MG63 (cell line): ENCODE measurements around the gene DCAF11. TPM values are rescaled to one million over a fixed set of nuclear protein-coding genes. Genes with fewer than 3 reads are reported as not detected.

Source experiments
- DNase-seq: peaks from one replicate; pipeline ENCODE4 v3.0.0-alpha.2; 2020
- H3K27me3 ChIP-seq: fragments of 250-450 bp; sonication (Bioruptor Pico); 2 replicates; pipeline ENCODE4 v1.5.1; 2020; ENCODE audit warnings: mild to moderate bottlenecking, moderate library complexity
- H3K36me3 ChIP-seq: fragments of 250-450 bp; sonication (Bioruptor Pico); 2 replicates; pipeline ENCODE4 v1.5.1; 2020; ENCODE audit warnings: mild to moderate bottlenecking, moderate library complexity
- H3K4me3 ChIP-seq: fragments of 250-450 bp; sonication (Bioruptor Pico); 2 replicates; pipeline ENCODE4 v1.5.1; 2020; ENCODE audit warnings: mild to moderate bottlenecking, moderate library complexity
- H3K9me3 ChIP-seq: fragments of 250-450 bp; sonication (Bioruptor Pico); 2 replicates; pipeline ENCODE4 v1.5.1; 2020; ENCODE audit warnings: mild to moderate bottlenecking, moderate library complexity
- total RNA-seq: library from RNA; depleted of rRNA; stranded (reverse); fragments of >200 nt; shearing (Covaris generic); gene quantifications from 2 replicates; pipeline ENCODE4 v1.2.3, GENCODE V29; 2014; ENCODE audit warnings: low replicate concordance

Gene DCAF11
- total RNA-seq, 1 experiment from 2014 or later: 64.7 TPM

DNA sequence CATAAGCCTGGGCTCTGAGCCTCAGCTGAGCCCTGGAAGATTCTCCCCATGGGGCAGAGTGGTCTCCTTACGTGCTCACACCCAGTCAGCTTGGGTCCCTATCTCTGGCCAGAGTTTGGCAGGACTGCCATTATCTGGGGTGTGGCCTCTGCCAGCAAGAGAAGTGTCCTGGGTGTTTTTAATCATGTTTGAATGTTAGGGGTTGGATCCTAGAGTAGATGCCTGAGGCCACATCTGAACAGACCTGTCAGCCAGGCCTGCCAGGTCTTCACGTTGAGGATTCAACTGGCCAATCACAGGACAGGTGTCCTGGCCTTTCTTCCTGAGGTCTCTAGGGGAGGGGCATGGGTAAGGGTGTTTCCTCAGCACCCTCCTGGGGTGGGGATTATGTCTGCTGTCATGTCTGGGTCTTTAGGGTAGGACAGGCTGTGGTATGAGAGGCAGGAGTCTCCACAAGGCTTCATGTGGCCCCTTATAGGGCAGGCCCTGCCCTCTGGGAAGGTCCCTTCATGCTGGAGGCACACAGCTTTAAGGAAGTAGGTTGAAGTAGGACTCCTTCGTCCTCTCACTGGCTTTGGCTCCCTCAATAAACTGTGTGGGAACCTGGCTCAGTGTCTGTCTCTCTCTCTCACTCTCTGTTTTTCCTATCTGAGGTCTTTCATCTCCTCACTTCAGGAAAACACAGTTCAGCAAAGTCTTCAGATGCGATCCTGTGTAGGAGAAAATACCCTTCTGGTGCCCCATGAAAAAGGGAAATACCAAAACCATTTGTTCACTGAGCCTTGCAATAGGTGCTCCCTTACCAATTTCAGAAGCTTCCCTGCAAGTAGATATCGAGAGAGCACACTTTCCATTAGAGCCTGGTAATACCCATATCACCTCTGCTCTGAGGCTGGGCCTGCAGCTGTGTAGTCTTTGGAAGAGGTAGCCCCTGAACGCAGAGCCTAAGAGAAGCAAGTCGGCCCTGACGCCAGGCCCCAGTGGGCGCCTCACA is 9.1 kb downstream of the DCAF11 start:
- no peak overlapping the region for H3K4me3 ChIP-seq
- H3K36me3 ChIP-seq: no peaks in the 10 kb centered on the region
- H3K9me3 ChIP-seq: no peaks in the 10 kb centered on the region
- no peak for DNase-seq
- H3K27me3 ChIP-seq: no peaks in the 10 kb centered on the region

- no peak for DNase-seq
- H3K27me3 ChIP-seq: no peaks in the 10 kb centered on the region
- no peaks in the 10 kb centered on the region for H3K9me3 ChIP-seq
- H3K36me3 ChIP-seq: no peaks in the 10 kb centered on the region
- no peak overlapping the region for H3K4me3 ChIP-seq
Observed at GRCh38 chr14:24126939-24127338, 12.4 kb downstream of the DCAF11 start.

- no peaks in the 10 kb centered on the region for H3K36me3 ChIP-seq
- H3K9me3 ChIP-seq: no peaks in the 10 kb centered on the region
- no peak for DNase-seq
- no peaks in the 10 kb centered on the region for H3K27me3 ChIP-seq
- no peak overlapping the region for H3K4me3 ChIP-seq
Observed at GRCh38 chr14:24127673-24128072, 13.1 kb downstream of the DCAF11 start.

DNA sequence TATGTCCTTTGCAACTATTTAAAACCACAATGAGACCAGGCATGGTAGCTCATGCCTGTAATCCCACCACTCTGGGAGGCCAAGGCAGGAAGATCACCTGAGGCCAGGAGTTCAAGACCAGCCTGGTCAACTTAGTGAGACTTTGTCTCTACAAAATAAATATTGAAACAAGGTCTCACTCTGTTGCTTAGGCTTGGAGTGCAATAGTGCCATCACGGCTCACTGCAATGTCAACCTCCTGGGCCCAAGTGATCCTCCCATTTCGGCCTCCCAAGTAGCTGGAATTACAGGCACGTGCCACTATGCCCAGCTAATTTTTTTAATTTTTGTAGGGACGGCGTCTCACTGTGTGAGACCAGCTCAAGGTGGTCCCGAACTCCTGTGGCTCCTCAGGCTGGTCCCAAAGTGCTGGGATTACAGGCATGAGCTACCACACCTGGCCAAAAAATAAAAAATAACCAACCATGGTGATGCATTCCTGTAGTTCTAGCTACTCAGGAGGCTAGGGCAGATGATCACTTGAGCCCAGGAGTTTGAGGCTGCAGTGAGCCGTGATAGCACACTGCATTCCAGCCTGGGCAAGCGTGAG is 14.9 kb downstream of the DCAF11 start:
- H3K36me3 ChIP-seq: no peaks in the 10 kb centered on the region
- H3K27me3 ChIP-seq: no peaks in the 10 kb centered on the region
- no peak overlapping the region for H3K4me3 ChIP-seq
- DNase-seq: no peak
- H3K9me3 ChIP-seq: no peaks in the 10 kb centered on the region

DNA sequence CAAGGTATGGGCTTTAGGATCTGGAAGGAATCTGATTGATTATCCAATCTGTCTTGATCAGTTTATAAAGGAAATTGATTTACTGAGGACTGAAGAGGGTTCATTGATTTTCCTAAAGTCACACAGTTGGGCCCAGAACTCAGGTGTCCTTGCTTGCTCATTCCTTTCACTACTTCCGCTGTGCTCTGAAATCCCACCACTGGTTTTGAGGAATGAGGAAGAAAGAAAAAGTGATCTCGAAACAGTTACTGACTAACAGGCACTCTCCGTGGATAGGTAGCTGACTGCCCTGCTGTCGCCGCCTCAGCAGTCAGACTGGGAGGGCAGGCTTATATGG is 15.8 kb downstream of the DCAF11 start, which contains the start of gene FITM1:
TSS of gene FITM1 (plus strand) at position 280 of the 337 bp plus-strand sequence. CDS start 905 bp downstream, outside the sequence.
- Histone ChIP-seq H3K27me3 (no peaks in the 10 kb centered on the region), H3K9me3 (no peaks in the 10 kb centered on the region), H3K36me3 (no peaks in the 10 kb centered on the region), H3K4me3 (no peak within 1 kb of the TSS)
- DNase-seq: no peak

DNA sequence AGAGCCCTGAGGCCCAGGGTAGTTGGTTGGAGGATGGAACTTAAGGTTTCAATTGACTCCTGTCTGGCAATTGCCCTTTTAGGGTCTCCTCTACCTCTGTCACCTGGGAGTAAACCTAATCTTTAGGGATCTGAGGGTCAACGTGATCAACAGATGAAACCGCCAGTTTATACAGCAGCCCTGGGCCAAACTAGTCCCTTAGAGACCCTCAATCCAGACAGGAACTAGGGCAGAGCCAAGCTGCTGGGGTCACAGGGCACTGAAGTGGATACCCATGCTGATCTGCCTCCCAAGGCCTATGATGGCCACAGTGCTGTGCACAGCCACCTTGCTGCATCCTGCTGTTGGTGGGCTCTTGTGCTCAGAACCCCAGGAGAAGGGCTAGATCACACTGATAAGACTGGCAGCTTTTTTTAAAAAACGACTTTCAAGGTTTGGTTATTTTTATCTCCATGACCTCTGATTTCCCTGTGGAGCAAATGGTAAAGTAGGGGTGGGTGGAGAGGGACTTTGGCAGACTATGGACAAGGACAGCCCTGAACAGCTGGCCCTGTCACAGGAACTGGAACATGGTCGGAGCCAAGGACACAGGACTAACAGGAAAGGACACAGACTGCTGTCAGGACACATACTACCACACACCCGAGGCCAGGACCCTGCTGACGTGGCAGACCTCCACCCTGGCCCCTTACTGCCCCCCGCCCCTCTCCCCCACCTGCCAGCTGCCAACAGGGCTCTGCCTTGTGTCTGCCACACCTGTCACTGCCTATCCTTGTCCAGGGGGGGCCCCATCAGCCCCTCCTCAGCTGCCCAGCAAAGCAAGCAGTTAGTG is 16.4 kb downstream of the DCAF11 start:
- H3K4me3 ChIP-seq: no peak overlapping the region
- no peaks in the 10 kb centered on the region for H3K27me3 ChIP-seq
- no peaks in the 10 kb centered on the region for H3K9me3 ChIP-seq
- H3K36me3 ChIP-seq: no peaks in the 10 kb centered on the region
- DNase-seq: no peak

GRCh38 chr14:24131549-24131966 is 17.0 kb downstream of the DCAF11 start:
- no peaks in the 10 kb centered on the region for H3K27me3 ChIP-seq
- H3K9me3 ChIP-seq: no peaks in the 10 kb centered on the region
- H3K36me3 ChIP-seq: no peaks in the 10 kb centered on the region
- no peak overlapping the region for H3K4me3 ChIP-seq
- no peak for DNase-seq

DNA sequence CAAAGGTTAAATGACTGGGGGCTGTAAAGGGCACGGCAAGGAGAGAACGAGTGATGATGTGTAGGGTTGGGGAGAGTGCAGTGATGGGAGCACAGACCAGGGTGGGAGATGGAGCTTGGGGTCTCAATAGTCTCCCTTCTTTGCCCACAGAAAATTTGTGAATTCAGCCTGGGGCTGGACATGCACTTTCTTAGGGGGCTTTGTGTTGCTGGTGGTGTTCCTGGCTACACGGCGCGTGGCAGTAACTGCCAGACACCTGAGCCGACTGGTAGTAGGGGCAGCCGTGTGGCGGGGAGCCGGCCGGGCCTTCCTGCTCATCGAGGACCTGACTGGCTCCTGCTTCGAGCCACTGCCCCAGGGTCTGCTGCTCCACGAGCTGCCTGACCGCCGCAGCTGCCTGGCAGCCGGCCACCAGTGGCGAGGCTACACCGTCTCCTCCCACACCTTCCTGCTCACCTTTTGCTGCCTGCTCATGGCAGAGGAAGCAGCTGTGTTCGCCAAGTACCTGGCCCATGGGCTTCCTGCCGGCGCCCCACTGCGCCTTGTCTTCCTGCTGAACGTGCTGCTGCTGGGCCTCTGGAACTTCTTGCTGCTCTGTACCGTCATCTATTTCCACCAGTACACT is 17.6 kb downstream of the DCAF11 start:
- Histone ChIP-seq H3K27me3 (no peaks in the 10 kb centered on the region), H3K4me3 (no peak overlapping the region), H3K9me3 (no peaks in the 10 kb centered on the region), H3K36me3 (no peaks in the 10 kb centered on the region; the same call in 1 of the 2 replicates)
- DNase-seq: no peak

GRCh38 chr14:24132976-24133375 is 18.4 kb downstream of the DCAF11 start:
- H3K36me3 ChIP-seq: peaks cover 3% of the 10 kb centered on the region; the same call in 1 of the 2 replicates
- H3K9me3 ChIP-seq: no peaks in the 10 kb centered on the region
- no peak for DNase-seq
- no peak overlapping the region for H3K4me3 ChIP-seq
- no peaks in the 10 kb centered on the region for H3K27me3 ChIP-seq

DNA sequence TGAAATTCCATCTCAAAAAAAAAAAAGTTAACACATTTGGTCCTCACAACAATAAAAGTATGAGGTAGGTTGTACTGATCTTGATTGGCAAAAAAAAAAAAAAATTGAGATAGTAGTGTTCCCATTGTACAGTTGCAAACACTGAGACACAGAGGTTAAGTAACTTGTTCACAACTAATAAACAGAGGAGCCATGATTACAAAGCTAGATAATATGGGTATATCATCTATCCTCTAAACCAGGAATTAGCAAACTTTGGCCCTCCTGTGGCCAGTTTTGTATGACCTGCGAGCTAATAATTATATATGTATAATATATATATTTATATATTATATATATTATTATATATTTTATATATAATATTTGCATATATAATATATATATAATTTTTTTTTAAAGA is 19.2 kb downstream of the DCAF11 start:
- Histone ChIP-seq H3K27me3 (no peaks in the 10 kb centered on the region), H3K9me3 (no peaks in the 10 kb centered on the region), H3K36me3 (peaks cover 6% of the 10 kb centered on the region; the same call in 1 of the 2 replicates), H3K4me3 (no peak overlapping the region)
- no peak for DNase-seq

DNA sequence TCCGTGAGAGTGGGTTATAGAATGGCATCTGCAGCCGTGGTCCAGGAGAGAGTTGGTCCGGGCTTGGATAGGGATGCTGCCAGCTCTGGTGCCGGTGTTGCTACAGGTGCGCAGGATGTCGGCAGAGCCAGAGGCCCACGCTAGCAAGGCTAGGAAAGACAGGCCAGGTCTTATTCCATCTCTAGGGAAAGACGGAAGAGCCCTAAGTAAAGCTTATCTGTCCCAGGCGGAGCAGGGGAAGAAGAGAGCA is 20.9 kb downstream of the DCAF11 start:
- no peaks in the 10 kb centered on the region for H3K27me3 ChIP-seq
- H3K9me3 ChIP-seq: no peaks in the 10 kb centered on the region
- peaks cover 15% of the 10 kb centered on the region for H3K36me3 ChIP-seq
- H3K4me3 ChIP-seq: peak overlapping the region; percentile 74
- no peak for DNase-seq

- no peaks in the 10 kb centered on the region for H3K27me3 ChIP-seq
- H3K9me3 ChIP-seq: no peaks in the 10 kb centered on the region
- peak; percentile 78 for DNase-seq
- H3K4me3 ChIP-seq: peak within 1 kb of the TSS; percentile 74
- H3K36me3 ChIP-seq: peaks cover 15% of the 10 kb centered on the region
Observed at GRCh38 chr14:24135834-24136683, 21.5 kb downstream of the DCAF11 start, which contains the start of gene PSME1. PSME1 (plus strand) TSS chr14:24136194; CDS start chr14:24136263, 69 bp downstream.

GRCh38 chr14:24136684-24137528 is 22.3 kb downstream of the DCAF11 start:
- Histone ChIP-seq H3K9me3 (no peaks in the 10 kb centered on the region), H3K4me3 (peak overlapping the region; percentile 74), H3K36me3 (peaks cover 15% of the 10 kb centered on the region), H3K27me3 (no peaks in the 10 kb centered on the region)
- no peak for DNase-seq

DNA sequence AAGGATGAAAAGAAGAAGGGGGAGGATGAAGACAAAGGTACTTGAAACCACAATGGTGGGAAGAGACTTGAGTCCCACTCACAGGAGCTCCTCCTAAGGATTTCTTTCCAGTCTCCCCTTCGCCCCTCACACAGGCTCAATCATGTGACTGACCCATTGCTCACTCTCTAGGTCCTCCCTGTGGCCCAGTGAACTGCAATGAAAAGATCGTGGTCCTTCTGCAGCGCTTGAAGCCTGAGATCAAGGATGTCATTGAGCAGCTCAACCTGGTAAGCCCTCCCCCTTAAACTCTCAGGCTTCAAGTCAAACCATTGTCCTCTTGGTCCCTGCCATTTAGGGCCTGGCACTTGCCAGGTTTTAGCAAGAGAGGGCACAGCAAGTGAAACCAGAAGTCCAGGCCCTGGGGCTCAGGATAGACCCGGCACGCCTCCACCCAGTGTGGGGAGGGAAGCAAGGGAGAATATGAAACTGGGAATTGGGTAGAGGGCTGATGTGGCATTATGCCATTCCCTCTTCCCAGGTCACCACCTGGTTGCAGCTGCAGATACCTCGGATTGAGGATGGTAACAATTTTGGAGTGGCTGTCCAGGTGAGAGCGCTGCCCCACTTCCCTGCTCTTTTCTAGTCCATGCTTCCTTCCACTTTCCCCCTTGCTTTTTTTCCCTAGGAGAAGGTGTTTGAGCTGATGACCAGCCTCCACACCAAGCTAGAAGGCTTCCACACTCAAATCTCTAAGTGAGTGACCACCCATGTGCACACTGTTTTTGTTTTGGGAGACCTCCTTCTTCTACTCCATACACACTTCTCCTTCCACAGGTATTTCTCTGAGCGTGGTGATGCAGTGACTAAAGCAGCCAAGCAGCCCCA is 23.2 kb downstream of the DCAF11 start:
- H3K9me3 ChIP-seq: no peaks in the 10 kb centered on the region
- no peak overlapping the region for H3K4me3 ChIP-seq
- no peaks in the 10 kb centered on the region for H3K27me3 ChIP-seq
- H3K36me3 ChIP-seq: peaks cover 17% of the 10 kb centered on the region
- no peak for DNase-seq
